Astrocyte of the spinal cord (primary cell): ENCODE measurements around the gene OR2M3.
"Not testable (repeated sequence)": the region's sequence is repeated elsewhere in the genome, so short reads cannot be mapped to it uniquely, and the experiment has no call there.

ENCODE experiments used
- DNase-seq: peaks from one replicate; pipeline ENCODE4 v3.0.0; 2011; ENCODE audit warnings: low read depth, low spot score
- H3K4me3 ChIP-seq: 2 replicates; pipeline ENCODE4 v1.5.1; 2011; ENCODE audit warnings: low read depth, mild to moderate bottlenecking, low read length, moderate library complexity
- CTCF ChIP-seq: IDR thresholded peaks from 2 replicates; pipeline ENCODE4 v1.5.1; 2012; ENCODE audit warnings: low read depth, mild to moderate bottlenecking, low read length, inconsistent platforms
- in situ Hi-C: cut with HindIII; loops from 2 replicates; pipeline ENCODE4 v1.10.0; 2017; ENCODE audit warnings: low sequenced_read_pairs

OR2M3 gene

GRCh38 chr1:248229360-248229908 lies 32.4 kb downstream of the OR2M3 start:
- H3K4me3 ChIP-seq: no peak overlapping the region
- no peak for TF ChIP-seq CTCF
- DNase-seq: no peak

GRCh38 chr1:248231117-248231516 lies 34.1 kb downstream of the OR2M3 start, which contains the start of gene OR2M4:
TSS of gene OR2M4 (plus strand) at chr1:248231417. CDS start at chr1:248238929, 7,512 bp downstream.
- in situ Hi-C loops: no loop called here
- no peak within 1 kb of the TSS for H3K4me3 ChIP-seq
- no peak for DNase-seq
- TF ChIP-seq CTCF: no peak

More at GRCh38 chr1:248229360-248229908, 32.4 kb downstream of the OR2M3 start:
- in situ Hi-C loops: no loop called here

GRCh38 chr1:248239478-248239877 lies 42.4 kb downstream of the OR2M3 start:
- no peak for DNase-seq
- no peak for TF ChIP-seq CTCF
- in situ Hi-C loops: no loop called here
- H3K4me3 ChIP-seq: no peak overlapping the region

GRCh38 chr1:248243204-248243603 lies 46.1 kb downstream of the OR2M3 start:
- TF ChIP-seq CTCF: peak; percentile 58
- in situ Hi-C loops: no loop called here
- DNase-seq: peak; percentile 2

GRCh38 chr1:248259309-248259708 lies 62.2 kb downstream of the OR2M3 start:
- H3K4me3 ChIP-seq, DNase-seq, in situ Hi-C loops: not testable (repeated sequence)

More at GRCh38 chr1:248243204-248243603, 46.1 kb downstream of the OR2M3 start:
- no peak overlapping the region for H3K4me3 ChIP-seq
